Measurements from ENCODE around the gene IQCH.

IQCH gene

GRCh38 chr15:67385971-67386370 lies 131.4 kb downstream of the IQCH start:
- peaks cover 1% of the 10 kb centered on the region for H3K4me1 Mint-ChIP-seq
- no peak for DNase-seq
- no peak for TF ChIP-seq CTCF (IDR thresholded peaks at IDR 0.05)
- no peak overlapping the region for H3K27ac Mint-ChIP-seq
- no peak overlapping the region for H3K4me3 Mint-ChIP-seq
- no peaks in the 10 kb centered on the region for H3K36me3 Mint-ChIP-seq (ENCODE audit: low read depth)
- H3K9me3 Mint-ChIP-seq: no peaks in the 10 kb centered on the region
- peaks cover 8% of the 10 kb centered on the region for H3K27me3 Mint-ChIP-seq (ENCODE audit: low read depth, poor library complexity)

GRCh38 chr15:67386947-67387346 lies 132.4 kb downstream of the IQCH start:
- H3K4me1 Mint-ChIP-seq: peaks cover 5% of the 10 kb centered on the region
- no peak for TF ChIP-seq CTCF (IDR thresholded peaks at IDR 0.05)
- H3K27ac Mint-ChIP-seq: no peak overlapping the region
- no peak overlapping the region for H3K4me3 Mint-ChIP-seq
- H3K36me3 Mint-ChIP-seq (ENCODE audit: low read depth): no peaks in the 10 kb centered on the region
- DNase-seq: no peak
- peaks cover 8% of the 10 kb centered on the region for H3K27me3 Mint-ChIP-seq (ENCODE audit: low read depth, poor library complexity)
- no peaks in the 10 kb centered on the region for H3K9me3 Mint-ChIP-seq

- TF ChIP-seq CTCF (IDR thresholded peaks at IDR 0.05): no peak
- H3K27me3 Mint-ChIP-seq (ENCODE audit: low read depth, poor library complexity): peaks cover 8% of the 10 kb centered on the region
- no peak for DNase-seq
- no peak overlapping the region for H3K4me3 Mint-ChIP-seq
- H3K36me3 Mint-ChIP-seq (ENCODE audit: low read depth): no peaks in the 10 kb centered on the region
- no peak overlapping the region for H3K27ac Mint-ChIP-seq
- no peaks in the 10 kb centered on the region for H3K9me3 Mint-ChIP-seq
- peaks cover 11% of the 10 kb centered on the region for H3K4me1 Mint-ChIP-seq
These were observed 135.4 kb downstream of the IQCH start for GRCh38 chr15:67389975-67390374.

GRCh38 chr15:67394873-67395639 lies 140.5 kb downstream of the IQCH start:
- no peak overlapping the region for H3K27ac Mint-ChIP-seq
- no peak overlapping the region for H3K4me3 Mint-ChIP-seq
- H3K9me3 Mint-ChIP-seq: no peaks in the 10 kb centered on the region
- DNase-seq: no peak
- no peaks in the 10 kb centered on the region for H3K27me3 Mint-ChIP-seq (ENCODE audit: low read depth, poor library complexity)
- peaks cover 20% of the 10 kb centered on the region for H3K4me1 Mint-ChIP-seq
- no peaks in the 10 kb centered on the region for H3K36me3 Mint-ChIP-seq (ENCODE audit: low read depth)
- no peak for TF ChIP-seq CTCF (IDR thresholded peaks at IDR 0.05)

GRCh38 chr15:67396114-67396513 lies 141.5 kb downstream of the IQCH start:
- H3K9me3 Mint-ChIP-seq: no peaks in the 10 kb centered on the region
- no peaks in the 10 kb centered on the region for H3K36me3 Mint-ChIP-seq (ENCODE audit: low read depth)
- peaks cover 20% of the 10 kb centered on the region for H3K4me1 Mint-ChIP-seq
- peaks cover 4% of the 10 kb centered on the region for H3K27me3 Mint-ChIP-seq (ENCODE audit: low read depth, poor library complexity)
- no peak overlapping the region for H3K4me3 Mint-ChIP-seq
- TF ChIP-seq CTCF (IDR thresholded peaks at IDR 0.05): no peak
- DNase-seq: no peak
- no peak overlapping the region for H3K27ac Mint-ChIP-seq

- Mint-ChIP-seq H3K36me3 (ENCODE audit: low read depth) (no peaks in the 10 kb centered on the region), H3K4me1 (peaks cover 14% of the 10 kb centered on the region), H3K4me3 (no peak overlapping the region), H3K27me3 (ENCODE audit: low read depth, poor library complexity) (peaks cover 4% of the 10 kb centered on the region), H3K9me3 (no peaks in the 10 kb centered on the region), H3K27ac (no peak overlapping the region)
- TF ChIP-seq CTCF (IDR thresholded peaks at IDR 0.05): no peak
- DNase-seq: no peak
These were observed 142.6 kb downstream of the IQCH start for GRCh38 chr15:67397139-67397538.
